GM10266 (cell line): ENCODE results near the gene HCN1.
"Not testable (repeated sequence)": the region's sequence is repeated elsewhere in the genome, so short reads cannot be mapped to it uniquely, and the experiment has no call there.

Experiments used
- DNase-seq: peaks from one replicate; pipeline ENCODE4 v3.0.0; 2012; ENCODE audit errors: extremely low spot score
- CTCF ChIP-seq: IDR thresholded peaks from 2 replicates; pipeline ENCODE4 v1.5.1; 2012; ENCODE audit warnings: mild to moderate bottlenecking, low read depth; ENCODE audit not compliant: control insufficient read depth, insufficient read depth; ENCODE audit errors: missing control alignments

Gene HCN1

GRCh38 chr5:45508135-45508534, 188.0 kb downstream of the HCN1 start:
- TF ChIP-seq CTCF, result no peak
- DNase-seq, result no peak

- TF ChIP-seq CTCF, result no peak
- DNase-seq, result no peak
Measured at GRCh38 chr5:45507178-45507577, 189.0 kb downstream of the HCN1 start.

GRCh38 chr5:45499006-45499405, 197.2 kb downstream of the HCN1 start:
- DNase-seq, result not testable (repeated sequence)

- DNase-seq, result no peak
- TF ChIP-seq CTCF, result no peak
Measured at GRCh38 chr5:45491368-45491767, 204.8 kb downstream of the HCN1 start.

- DNase-seq, result no peak
- TF ChIP-seq CTCF, result no peak
Measured at GRCh38 chr5:45484781-45485180, 211.4 kb downstream of the HCN1 start.

- TF ChIP-seq CTCF, result no peak
- DNase-seq, result no peak
Measured at GRCh38 chr5:45454114-45454513, 242.1 kb downstream of the HCN1 start.

- not testable (repeated sequence) for DNase-seq
Measured at GRCh38 chr5:45444856-45445255, 251.3 kb downstream of the HCN1 start.

GRCh38 chr5:45440466-45440865, 255.7 kb downstream of the HCN1 start:
- no peak for TF ChIP-seq CTCF
- no peak for DNase-seq
